Measurements from ENCODE around the gene DISC1. TPM values are rescaled to one million over a fixed set of nuclear protein-coding genes. Genes with fewer than 3 reads are reported as not detected.
"Not testable (repeated sequence)": the region's sequence is repeated elsewhere in the genome, so short reads cannot be mapped to it uniquely, and the experiment has no call there.

Gene DISC1
- total RNA-seq, 1 experiment from 2014 or later = 0.36 TPM

- ATAC-seq (no peak), DNase-seq (ENCODE audit: low read depth, low spot score) (no peak)
- ChIA-PET POLR2A (no interaction called here), CTCF (no interaction called here)
- in situ Hi-C loops (cut with HindIII; ENCODE audit: low pct_unique_long_range_greater_than_20kb, low sequenced_read_pairs) = no loop called here
- no peaks in the 10 kb centered on the region for H3K9me3 ChIP-seq (ENCODE audit: control insufficient read depth, insufficient read depth, low read depth, low read length)
- no peaks in the 10 kb centered on the region for H3K4me1 ChIP-seq (ENCODE audit: control insufficient read depth, insufficient read depth, low read length)
- no peaks in the 10 kb centered on the region for H3K36me3 ChIP-seq (ENCODE audit: control insufficient read depth, insufficient read depth, low read length)
- no peak overlapping the region for H3K27ac ChIP-seq (ENCODE audit: low read length)
- TF ChIP-seq SIN3A (IDR thresholded peaks at IDR 0.05; ENCODE audit: borderline replicate concordance, insufficient read depth, low read depth, low read length) (no peak), CTCF (IDR thresholded peaks at IDR 0.05) (no peak), POLR2AphosphoS5 (IDR thresholded peaks at IDR 0.05; ENCODE audit: low read depth, low read length) (no peak), TCF7L2 (IDR thresholded peaks at IDR 0.05; ENCODE audit: low read depth, low read length) (no peak), REST (IDR thresholded peaks at IDR 0.05; ENCODE audit: insufficient read depth in 1 of 2, low read depth in 2 of 2, low read length in 1 of 2) (no peak)
- no peak overlapping the region for H3K4me3 ChIP-seq (ENCODE audit: low read depth in 2 of 2, low read length in 2 of 2)
- BruUV-seq (replicated peaks) = no TSS peak
- intact Hi-C loops (cut with micrococcal nuclease; ENCODE audit: unreplicated experiment) = no loop called here
- no peaks in the 10 kb centered on the region for H3K27me3 ChIP-seq (ENCODE audit: control insufficient read depth, insufficient read depth, low read length)
Measured at GRCh38 chr1:231638647-231639046, 12.1 kb downstream of the DISC1 start.

GRCh38 chr1:231639819-231640218 is 13.2 kb downstream of the DISC1 start:
- Histone ChIP-seq H3K27me3 (ENCODE audit: control insufficient read depth, insufficient read depth, low read length) (no peaks in the 10 kb centered on the region), H3K4me1 (ENCODE audit: control insufficient read depth, insufficient read depth, low read length) (no peaks in the 10 kb centered on the region), H3K9me3 (ENCODE audit: control insufficient read depth, insufficient read depth, low read depth, low read length) (no peaks in the 10 kb centered on the region), H3K4me3 (ENCODE audit: low read depth in 2 of 2, low read length in 2 of 2) (no peak overlapping the region), H3K36me3 (ENCODE audit: control insufficient read depth, insufficient read depth, low read length) (no peaks in the 10 kb centered on the region), H3K27ac (ENCODE audit: low read length) (no peak overlapping the region)
- DNase-seq (ENCODE audit: low read depth, low spot score) (no peak), ATAC-seq (no peak)
- ChIA-PET POLR2A (no interaction called here), CTCF (no interaction called here)
- in situ Hi-C loops (cut with HindIII; ENCODE audit: low pct_unique_long_range_greater_than_20kb, low sequenced_read_pairs) (no loop called here), intact Hi-C loops (cut with micrococcal nuclease; ENCODE audit: unreplicated experiment) (no loop called here)
- BruUV-seq (replicated peaks) = no TSS peak
- TF ChIP-seq POLR2AphosphoS5 (IDR thresholded peaks at IDR 0.05; ENCODE audit: low read depth, low read length) (no peak), TCF7L2 (IDR thresholded peaks at IDR 0.05; ENCODE audit: low read depth, low read length) (no peak), CTCF (IDR thresholded peaks at IDR 0.05) (no peak), REST (IDR thresholded peaks at IDR 0.05; ENCODE audit: insufficient read depth in 1 of 2, low read depth in 2 of 2, low read length in 1 of 2) (no peak), SIN3A (IDR thresholded peaks at IDR 0.05; ENCODE audit: borderline replicate concordance, insufficient read depth, low read depth, low read length) (no peak)

- H3K27me3 ChIP-seq (ENCODE audit: control insufficient read depth, insufficient read depth, low read length); POLR2A ChIA-PET; BruUV-seq (replicated peaks); intact Hi-C loops (cut with micrococcal nuclease; ENCODE audit: unreplicated experiment); ATAC-seq; H3K4me1 ChIP-seq (ENCODE audit: control insufficient read depth, insufficient read depth, low read length); DNase-seq (ENCODE audit: low read depth, low spot score); in situ Hi-C loops (cut with HindIII; ENCODE audit: low pct_unique_long_range_greater_than_20kb, low sequenced_read_pairs); H3K27ac ChIP-seq (ENCODE audit: low read length); CTCF ChIA-PET; H3K9me3 ChIP-seq (ENCODE audit: control insufficient read depth, insufficient read depth, low read depth, low read length); H3K36me3 ChIP-seq (ENCODE audit: control insufficient read depth, insufficient read depth, low read length); H3K4me3 ChIP-seq (ENCODE audit: low read depth in 2 of 2, low read length in 2 of 2): not testable (repeated sequence)
Measured at GRCh38 chr1:231641444-231641843, 14.9 kb downstream of the DISC1 start.

GRCh38 chr1:231642061-231642460 is 15.5 kb downstream of the DISC1 start:
- H3K27ac ChIP-seq (ENCODE audit: low read length); POLR2A ChIA-PET; in situ Hi-C loops (cut with HindIII; ENCODE audit: low pct_unique_long_range_greater_than_20kb, low sequenced_read_pairs); intact Hi-C loops (cut with micrococcal nuclease; ENCODE audit: unreplicated experiment); H3K9me3 ChIP-seq (ENCODE audit: control insufficient read depth, insufficient read depth, low read depth, low read length); ATAC-seq; H3K36me3 ChIP-seq (ENCODE audit: control insufficient read depth, insufficient read depth, low read length); H3K27me3 ChIP-seq (ENCODE audit: control insufficient read depth, insufficient read depth, low read length); H3K4me3 ChIP-seq (ENCODE audit: low read depth in 2 of 2, low read length in 2 of 2); BruUV-seq (replicated peaks); DNase-seq (ENCODE audit: low read depth, low spot score); H3K4me1 ChIP-seq (ENCODE audit: control insufficient read depth, insufficient read depth, low read length): not testable (repeated sequence)
- CTCF ChIA-PET = interaction anchor here (0.7 kb wide), 1 partner anchor 987 kb away, joined by 3 read pairs; no protein-coding TSS in a partner anchor
